Measurements from ENCODE around the gene FAM149A. TPM values are rescaled to one million over a fixed set of nuclear protein-coding genes. Genes with fewer than 3 reads are reported as not detected.

Gene FAM149A
- total and polyA plus RNA-seq, 12 donors = 1.3 to 6.8 (median 3.3) TPM

- TF ChIP-seq POLR2A (IDR thresholded peaks at IDR 0.05) = no peak
- TF ChIP-seq CTCF (IDR thresholded peaks at IDR 0.05) = no peak
- no peak for DNase-seq
- intact Hi-C loops (cut with DNase I) = loop anchor here (5.0 to 10.0 kb wide), 2 partner anchors 60 to 63 kb away; no protein-coding TSS in a partner anchor
- no peak overlapping the region for H3K4me3 ChIP-seq
- no peaks in the 10 kb centered on the region for H3K27me3 ChIP-seq
- H3K9me3 ChIP-seq (replicated peaks in 1 of 3) = no peaks in the 10 kb centered on the region
- WGBS, 4 donors = 89 to 96% (median 90%) methylated on average over 11 of the region's 11 CpGs
- no peaks in the 10 kb centered on the region for H3K4me1 ChIP-seq (replicated peaks in 1 of 2)
- H3K36me3 ChIP-seq (replicated peaks in 1 of 2) = no peaks in the 10 kb centered on the region
- no peak overlapping the region for H3K27ac ChIP-seq
Measured at GRCh38 chr4:186134861-186135260, 30.4 kb downstream of the FAM149A start.

GRCh38 chr4:186137196-186137794 lies 32.8 kb downstream of the FAM149A start:
- intact Hi-C loops (cut with DNase I) = loop anchor here (5.0 to 10.0 kb wide), 2 partner anchors 62 to 65 kb away; no protein-coding TSS in a partner anchor
- TF ChIP-seq CTCF (IDR thresholded peaks at IDR 0.05) = peak; percentile 54 to 86 (median 70)
- no peak for TF ChIP-seq POLR2A (IDR thresholded peaks at IDR 0.05)
- peak in 1 of 7 donors; percentile 13 for DNase-seq
- Histone ChIP-seq H3K9me3 (replicated peaks in 1 of 3) (no peaks in the 10 kb centered on the region), H3K4me3 (peak overlapping the region in 1 of 4 donors; percentile 31), H3K27me3 (no peaks in the 10 kb centered on the region), H3K4me1 (replicated peaks in 1 of 2) (no peaks in the 10 kb centered on the region), H3K27ac (no peak overlapping the region), H3K36me3 (replicated peaks in 1 of 2) (no peaks in the 10 kb centered on the region)
- WGBS, 4 donors = 36 to 53% (median 46%) methylated on average over 6 of the region's 6 CpGs

- WGBS, 4 donors = 0 to 1% (median 1%) methylated on average over 5 to 68 of the region's 72 CpGs
- Histone ChIP-seq H3K27me3 (no peaks in the 10 kb centered on the region), H3K4me3 (peak overlapping the region in 3 of 4 donors; percentile 26 to 72 (median 28)), H3K27ac (peak overlapping the region in 3 of 5 donors; percentile 66 to 89 (median 82)), H3K9me3 (replicated peaks in 1 of 3) (no peaks in the 10 kb centered on the region), H3K4me1 (replicated peaks in 1 of 2) (peaks cover 8 to 16% of the 10 kb centered on the region in 2 donors), H3K36me3 (replicated peaks in 1 of 2) (no peaks in the 10 kb centered on the region)
- intact Hi-C loops (cut with DNase I) = no loop called here
- TF ChIP-seq CTCF (IDR thresholded peaks at IDR 0.05) (peak in 5 of 6 experiments; percentile 25 to 49 (median 30)), POLR2A (IDR thresholded peaks at IDR 0.05) (no peak)
- DNase-seq = peak; percentile 40 to 69 (median 59)
Measured at GRCh38 chr4:186144198-186144945, 39.9 kb downstream of the FAM149A start.

- peak overlapping the region in 4 of 5 donors; percentile 49 to 90 (median 78) for H3K27ac ChIP-seq
- H3K4me1 ChIP-seq (replicated peaks in 1 of 2) = peaks cover 8 to 16% of the 10 kb centered on the region in 2 donors
- H3K4me3 ChIP-seq = peak overlapping the region in 3 of 4 donors; percentile 34 to 72 (median 34)
- intact Hi-C loops (cut with DNase I) = no loop called here
- peak; percentile 40 to 67 for TF ChIP-seq POLR2A (IDR thresholded peaks at IDR 0.05)
- TF ChIP-seq CTCF (IDR thresholded peaks at IDR 0.05) = no peak
- no peaks in the 10 kb centered on the region for H3K9me3 ChIP-seq (replicated peaks in 1 of 3)
- peak; percentile 62 to 84 (median 77) for DNase-seq
- WGBS, 4 donors = 0 to 1% (median 1%) methylated on average over 7 to 52 of the region's 54 CpGs; no CpG with 5 or more reads in 1 of the 4 donors
- no peaks in the 10 kb centered on the region for H3K27me3 ChIP-seq
- H3K36me3 ChIP-seq (replicated peaks in 1 of 2) = no peaks in the 10 kb centered on the region
Measured at GRCh38 chr4:186144946-186145569, 40.6 kb downstream of the FAM149A start.

All from adrenal gland (tissue), 12 donors.